ENCODE measurements around the gene FILIP1.

DNA sequence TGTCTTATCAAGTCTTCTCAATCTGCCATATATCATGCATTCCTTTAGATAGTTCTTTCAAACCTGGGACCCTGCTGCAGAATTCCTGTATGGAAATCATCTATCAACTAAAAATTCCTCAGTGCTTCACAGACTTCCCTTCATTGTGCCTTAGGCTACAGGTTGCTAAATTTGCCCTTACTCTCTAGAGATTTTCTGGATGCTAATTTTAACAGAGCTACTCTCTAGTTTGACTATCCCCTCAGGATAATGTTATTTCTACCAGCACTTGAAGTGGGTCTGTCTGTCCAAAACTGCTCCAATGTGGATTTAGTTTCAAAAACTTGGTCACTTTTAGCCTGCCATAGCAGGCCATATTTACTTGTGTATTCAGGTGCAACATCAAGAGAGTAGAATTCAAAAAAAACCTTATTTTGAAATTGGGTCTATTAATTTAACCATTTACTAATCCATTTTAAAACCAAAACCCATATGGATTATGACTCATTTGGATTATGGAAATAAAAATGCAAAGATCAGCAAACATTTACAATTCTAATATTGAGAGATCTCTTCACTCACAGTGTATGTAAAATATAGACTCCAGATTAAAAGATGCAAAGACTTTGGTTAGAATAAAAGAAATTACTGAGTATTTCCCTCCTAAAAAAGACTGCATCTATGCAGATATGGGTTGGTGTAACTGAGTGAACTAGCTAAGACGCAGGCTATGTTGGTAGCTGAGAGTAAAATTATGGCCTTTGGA, 236.1 kb downstream of the FILIP1 start:
- no peak for TF ChIP-seq SIN3A (IDR thresholded peaks at IDR 0.05; ENCODE audit: borderline replicate concordance, insufficient read depth, low read length)
- no peak for TF ChIP-seq POLR2AphosphoS5 (IDR thresholded peaks at IDR 0.05; ENCODE audit: low read depth, low read length)

Data from PFSK-1 (cell line).